ENCODE data around the gene AUH.

GRCh38 chr9:91360551-91361290 lies 997 bp downstream of the AUH start:
- TF ChIP-seq POLR2A (IDR thresholded peaks at IDR 0.05): no peak
- no peak for TF ChIP-seq CTCF (IDR thresholded peaks at IDR 0.05)
